Stimulated activated CD4-positive, alpha-beta T cell treated with anti-CD3 and anti-CD28 coated beads, Interleukin-15, amount 100 ng/mL, for 1 hour (primary cell): ENCODE data around the gene RNF150.

Experiments
- DNase-seq, 2 donors: peaks; one replicate each; pipeline ENCODE4 v3.0.0-alpha.2; 2020; ENCODE audit warnings: low read depth in 1 of 2, low spot score in 1 of 2

RNF150 gene

GRCh38 chr4:140986045-140986444 is 147.2 kb downstream of the RNF150 start:
- no peak for DNase-seq

- no peak for DNase-seq
Observed at GRCh38 chr4:140982613-140983340, 150.5 kb downstream of the RNF150 start.

DNA sequence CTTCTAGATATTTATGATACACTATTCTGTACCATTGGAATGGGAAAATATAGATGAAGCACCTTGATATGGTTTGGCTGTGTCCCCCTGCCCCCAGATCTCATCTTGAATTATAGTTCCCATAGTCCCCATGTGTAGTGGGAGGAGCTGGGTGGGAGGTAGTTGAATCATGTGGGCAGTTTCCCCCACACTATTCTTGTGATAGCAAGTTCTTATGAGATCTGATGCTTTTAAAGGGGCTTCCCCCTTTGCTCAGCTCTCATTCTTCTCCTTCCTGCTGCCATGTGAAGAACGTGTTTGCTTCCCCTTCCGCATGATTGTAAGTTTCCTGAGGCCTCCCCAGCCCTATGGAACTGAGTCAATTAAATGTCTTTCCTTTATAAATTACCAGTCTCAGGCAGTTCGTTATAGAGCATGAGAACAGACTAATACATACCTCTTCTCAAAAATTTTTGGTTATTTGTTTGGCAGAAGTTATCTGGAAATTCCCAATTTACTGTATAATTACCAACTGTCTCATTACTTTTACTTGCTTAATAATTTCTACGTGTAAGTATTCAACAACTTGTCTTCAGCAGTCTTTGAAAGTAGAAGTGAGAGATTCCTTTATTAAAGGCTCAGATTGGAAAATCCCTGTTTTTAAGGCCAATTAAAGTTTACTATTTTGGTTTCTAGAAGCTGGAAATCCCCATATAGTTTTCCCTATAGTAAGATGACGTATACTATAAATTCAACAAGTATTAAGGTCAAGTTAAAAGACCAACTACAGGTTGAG is 152.7 kb downstream of the RNF150 start:
- DNase-seq: no peak

DNA sequence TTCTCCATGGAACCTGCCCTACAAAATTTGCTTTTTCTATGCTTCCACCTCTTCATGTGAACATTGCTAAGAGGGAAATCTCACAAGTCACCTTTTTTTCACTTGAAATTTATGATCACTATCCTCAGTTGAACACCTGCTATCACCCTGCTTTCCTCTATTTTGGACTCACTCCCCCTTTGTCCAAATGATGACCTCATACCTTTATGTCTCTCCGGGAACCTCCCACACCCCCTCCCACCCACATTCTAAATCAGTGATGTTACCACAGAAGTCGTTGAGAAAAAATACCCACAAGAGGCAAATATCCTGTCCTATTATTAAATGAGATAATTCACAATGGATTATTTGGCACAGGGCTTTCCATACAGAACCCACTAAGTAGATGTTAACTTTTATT is 156.5 kb downstream of the RNF150 start:
- no peak for DNase-seq

- no peak for DNase-seq
Observed at GRCh38 chr4:140971077-140971792, 162.0 kb downstream of the RNF150 start.

DNA sequence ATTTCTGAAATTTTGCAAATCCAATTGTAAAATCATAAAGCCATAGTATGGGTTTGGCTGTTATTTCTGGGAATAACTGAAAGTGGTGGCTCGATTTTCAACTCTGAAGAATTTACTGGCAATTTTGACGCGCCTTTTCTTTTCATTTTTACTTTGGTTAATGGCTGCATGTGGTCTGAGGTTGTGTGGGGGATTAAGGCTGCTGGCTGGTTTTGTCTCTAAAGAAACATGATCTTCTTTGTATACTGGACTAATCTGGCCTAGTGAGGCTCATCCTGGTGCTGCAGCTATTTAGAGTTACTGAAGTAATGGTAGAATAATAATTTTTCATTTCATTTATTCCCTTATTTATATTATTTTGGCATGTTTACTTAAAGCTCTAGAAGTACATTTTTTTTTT is 164.0 kb downstream of the RNF150 start:
- DNase-seq: no peak

- no peak for DNase-seq
Observed at GRCh38 chr4:140968371-140968770, 164.9 kb downstream of the RNF150 start.

GRCh38 chr4:140963883-140964282 is 169.4 kb downstream of the RNF150 start:
- no peak for DNase-seq

- no peak for DNase-seq
Observed at GRCh38 chr4:140955641-140956040, 177.6 kb downstream of the RNF150 start.

- DNase-seq: no peak
Observed at GRCh38 chr4:140952717-140953116, 180.6 kb downstream of the RNF150 start.

GRCh38 chr4:140947506-140947905 is 185.8 kb downstream of the RNF150 start:
- DNase-seq: no peak

- DNase-seq: no peak
Observed at GRCh38 chr4:140945106-140945505, 188.2 kb downstream of the RNF150 start.

DNA sequence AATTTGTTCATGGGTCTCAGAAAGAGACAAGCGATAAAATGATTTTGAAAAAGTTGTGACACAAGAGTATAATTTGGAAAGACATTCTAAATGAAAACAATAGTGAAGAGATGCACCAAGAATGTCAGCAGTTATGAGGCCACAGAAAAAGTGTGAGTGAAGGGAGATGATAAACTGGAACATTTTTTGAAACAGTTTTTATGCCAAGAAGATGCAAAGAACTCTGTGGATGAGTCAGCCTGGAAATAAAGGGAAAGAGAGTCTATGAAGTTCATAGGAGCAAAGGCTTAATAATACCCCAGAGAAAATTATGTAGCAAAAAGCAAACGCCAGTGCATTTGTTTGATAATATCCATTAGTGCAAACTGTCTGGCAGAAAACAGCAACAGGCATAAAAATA is 188.7 kb downstream of the RNF150 start:
- DNase-seq: no peak

DNA sequence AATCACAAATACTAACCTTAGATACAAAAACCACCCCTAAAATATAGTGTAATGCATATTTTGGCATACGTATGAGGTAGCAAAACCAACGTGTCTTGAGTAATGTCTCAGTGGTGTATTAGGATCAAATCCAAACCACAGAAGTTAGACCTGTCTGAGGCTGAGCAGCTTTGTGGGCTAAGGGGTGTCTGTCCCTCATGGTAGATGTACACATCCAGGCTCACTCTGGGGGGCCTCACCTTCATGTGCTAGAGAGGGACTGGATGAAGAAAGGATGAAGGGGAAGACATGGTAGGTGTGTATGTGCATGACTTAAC is 189.1 kb downstream of the RNF150 start:
- DNase-seq: no peak

- no peak for DNase-seq
Observed at GRCh38 chr4:140943486-140944198, 189.6 kb downstream of the RNF150 start.

GRCh38 chr4:140940589-140940988 is 192.7 kb downstream of the RNF150 start:
- DNase-seq: no peak

GRCh38 chr4:140937866-140938265 is 195.4 kb downstream of the RNF150 start:
- DNase-seq: no peak

DNA sequence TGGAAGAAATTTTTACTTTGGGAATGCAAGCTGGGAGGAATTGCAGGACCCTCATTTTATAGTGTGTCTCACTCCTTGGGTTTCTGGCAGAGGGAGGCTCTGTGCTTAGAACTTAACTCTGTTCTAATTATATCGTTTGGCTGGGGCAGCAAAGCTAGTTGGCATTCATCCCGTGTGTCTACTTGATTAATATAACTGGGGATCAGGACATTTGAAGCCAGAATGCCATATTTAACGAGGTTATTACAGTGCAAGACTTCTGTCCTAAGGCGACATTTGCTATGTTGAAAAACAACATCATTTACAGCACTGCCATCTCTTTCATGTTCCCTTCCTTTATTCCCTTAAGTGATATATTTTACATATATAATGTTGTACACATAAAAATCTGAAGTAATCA is 198.0 kb downstream of the RNF150 start:
- DNase-seq: no peak

GRCh38 chr4:140932501-140933045 is 200.7 kb downstream of the RNF150 start:
- no peak for DNase-seq

DNA sequence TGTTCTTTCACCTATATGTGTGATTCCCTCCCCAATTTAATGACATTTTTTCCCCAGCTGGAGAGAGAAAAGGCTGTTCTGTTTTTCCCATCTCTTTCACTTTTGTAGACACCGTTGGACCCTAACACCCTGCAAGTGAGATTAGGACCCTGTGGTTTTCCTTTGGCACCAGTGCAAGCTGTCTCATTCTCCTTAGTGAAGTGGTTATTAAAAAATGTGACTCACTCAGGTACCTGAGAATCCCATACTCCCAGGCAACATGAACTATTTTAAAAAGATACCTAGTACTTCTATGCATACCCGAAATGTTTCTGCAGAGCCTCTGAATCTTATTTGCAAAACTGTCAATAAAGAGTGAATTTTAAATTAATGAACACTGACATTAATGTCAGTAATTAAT is 201.4 kb downstream of the RNF150 start:
- no peak for DNase-seq

DNA sequence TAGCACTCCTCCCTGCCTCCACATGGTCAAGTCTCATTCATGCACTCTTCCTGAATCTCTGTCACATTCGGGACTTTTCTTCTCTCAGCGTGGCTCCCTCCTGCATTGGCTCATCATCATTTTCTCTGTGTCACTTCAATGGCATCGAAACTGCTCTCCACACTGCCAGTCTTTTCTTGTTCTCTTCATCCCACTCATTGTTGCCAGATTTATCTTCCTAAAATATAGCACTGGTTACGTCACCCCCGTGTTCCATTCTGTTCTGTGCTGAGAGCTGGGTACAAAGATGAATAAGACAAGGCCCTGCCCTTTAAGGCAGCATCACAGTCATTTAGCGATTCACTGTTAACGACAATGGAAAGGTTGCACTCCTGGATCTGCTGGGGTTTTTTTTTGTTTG is 202.7 kb downstream of the RNF150 start:
- DNase-seq: no peak
